K562 (cell line): ENCODE results near the gene HSPA5. TPM values are rescaled to one million over a fixed set of nuclear protein-coding genes. Genes with fewer than 3 reads are reported as not detected.

ENCODE experiments used
- CHD4 ChIP-seq: fragments of 200-600 bp; sonication (generic); IDR thresholded peaks from 3 replicates; pipeline ENCODE4 v1.6.1; 2012; ENCODE audit warnings: low read depth, mild to moderate bottlenecking, mixed read lengths, low read length, inconsistent platforms; ENCODE audit not compliant: insufficient read depth, insufficient replicate concordance, poor library complexity, severe bottlenecking
- DDX20 ChIP-seq: fragments of 450-650 bp; IDR thresholded peaks from 2 replicates; pipeline ENCODE4 v1.6.1; 2016; ENCODE audit warnings: missing genetic modification characterization, low read depth, mild to moderate bottlenecking, missing compliant biosample characterization, moderate library complexity
- EP300 ChIP-seq: IDR thresholded peaks from 2 replicates; pipeline ENCODE4 v1.6.1; 2012; ENCODE audit warnings: low read length, improper control_type of control experiment
- FOXP1 ChIP-seq: sonication (generic); formaldehyde crosslinking; IDR thresholded peaks from 2 replicates; pipeline ENCODE4 v1.8.0; 2022; ENCODE audit warnings: mild to moderate bottlenecking, missing genetic modification reagents
- GTF2E2 ChIP-seq: fragments of 200-800 bp; sonication (Bioruptor generic); IDR thresholded peaks from 2 replicates; pipeline ENCODE4 v1.6.1; 2016; ENCODE audit warnings: missing genetic modification characterization, missing compliant biosample characterization
- GTF2F1 ChIP-seq: IDR thresholded peaks from 2 replicates; pipeline ENCODE4 v1.6.1; 2011; ENCODE audit warnings: low read depth, low read length, improper control_type of control experiment
- KHSRP ChIP-seq: fragments of 450-650 bp; IDR thresholded peaks from 2 replicates; pipeline ENCODE4 v1.6.1; 2017
- MEF2A ChIP-seq: IDR thresholded peaks from 2 replicates; pipeline ENCODE4 v1.6.1; 2011; ENCODE audit warnings: low read depth, mild to moderate bottlenecking, low read length, moderate library complexity; ENCODE audit not compliant: control insufficient read depth
- MYNN ChIP-seq, 2 experiments: sonication (generic); formaldehyde crosslinking in 1 of 2; IDR thresholded peaks; 2 replicates each; pipeline versions ENCODE4 v1.5.0 to v1.6.1; 2016 to 2020; ENCODE audit warnings: antibody characterized with exemption in 1 of 2, missing genetic modification reagents in 1 of 2
- NCOA4 ChIP-seq: fragments of 450-650 bp; IDR thresholded peaks from 2 replicates; pipeline ENCODE4 v1.6.1; 2018; ENCODE audit warnings: mild to moderate bottlenecking; ENCODE audit not compliant: partially characterized antibody
- NCOR1 ChIP-seq: fragments of 450-650 bp; IDR thresholded peaks from 2 replicates; pipeline ENCODE4 v1.6.1; 2016; ENCODE audit warnings: mild to moderate bottlenecking, moderate library complexity
- NEUROD1 ChIP-seq: fragments of 150-350 bp; IDR thresholded peaks from 2 replicates; pipeline ENCODE4 v1.6.1; 2014; ENCODE audit warnings: borderline replicate concordance, low read length, low read depth; ENCODE audit not compliant: partially characterized antibody
- NR2C1 ChIP-seq, 2 experiments: fragments of 450-650 bp; IDR thresholded peaks; 2 replicates each; pipeline ENCODE4 v1.6.1; 2017; ENCODE audit warnings: mild to moderate bottlenecking in 2 of 2, antibody characterized with exemption in 1 of 2, inconsistent platforms in 1 of 2, missing compliant biosample characterization in 1 of 2, missing genetic modification characterization in 1 of 2
- PTTG1 ChIP-seq: fragments of 450-650 bp; IDR thresholded peaks from 2 replicates; pipeline ENCODE4 v1.6.1; 2016; ENCODE audit warnings: low read depth, mild to moderate bottlenecking, missing genetic modification characterization, missing compliant biosample characterization
- SAP30 ChIP-seq: fragments of 200-600 bp; sonication (generic); IDR thresholded peaks from 2 replicates; pipeline ENCODE4 v1.6.1; 2012; ENCODE audit warnings: borderline replicate concordance, low read depth, mild to moderate bottlenecking, moderate library complexity, low read length, control low read depth, inconsistent platforms; ENCODE audit not compliant: insufficient read depth, poor library complexity, severe bottlenecking
- SETDB1 ChIP-seq: IDR thresholded peaks from one replicate; pipeline ENCODE4 v1.6.1; 2012; ENCODE audit warnings: low read length, control low read depth, inconsistent platforms
- SIN3B ChIP-seq: fragments of 450-650 bp; IDR thresholded peaks from 2 replicates; pipeline ENCODE4 v1.6.1; 2017; ENCODE audit warnings: low read depth, mild to moderate bottlenecking, moderate library complexity
- SMARCC2 ChIP-seq: fragments of 450-650 bp; IDR thresholded peaks from 2 replicates; pipeline ENCODE4 v1.6.1; 2017; ENCODE audit warnings: antibody characterized with exemption, moderate library complexity, mild to moderate bottlenecking, low read depth
- TBL1XR1 ChIP-seq, 2 experiments: IDR thresholded peaks; 2 replicates each; pipeline ENCODE4 v1.6.1; 2012; ENCODE audit warnings: improper control_type of control experiment in 2 of 2, low read length in 2 of 2, mild to moderate bottlenecking in 1 of 2
- TRIM28 ChIP-seq: fragments of 450-650 bp; IDR thresholded peaks from 2 replicates; pipeline ENCODE4 v1.6.1; 2017
- ZFX ChIP-seq: sonication (generic); formaldehyde crosslinking; IDR thresholded peaks from 2 replicates; pipeline ENCODE4 v1.8.0; 2022; ENCODE audit warnings: mild to moderate bottlenecking, missing genetic modification reagents, moderate library complexity
- ZNF347 ChIP-seq: fragments of 450-650 bp; formaldehyde crosslinking; IDR thresholded peaks from 2 replicates; pipeline ENCODE4 v1.4.0; 2020; ENCODE audit warnings: low read depth, mild to moderate bottlenecking, moderate library complexity
- ZNF764 ChIP-seq: fragments of 250-450 bp; sonication (Bioruptor Pico); IDR thresholded peaks from 2 replicates; pipeline ENCODE4 v1.4.0; 2020; ENCODE audit warnings: low read depth, mild to moderate bottlenecking, moderate library complexity
- polyA plus RNA-seq, 8 experiments: library from polyadenylated mRNA; depleted of rRNA in 4 of 8; stranded (reverse) in 5 of 8; unstranded in 3 of 8; fragments of >200 nt; fragmentation: Nextera tagmentation in 2 of 8; fragmentation: Illumina TruSeq in 1 of 8; extraction: Ambion mirVana in 2 of 8; extraction: Trizol in 1 of 8; gene quantifications; 2 replicates each; pipeline versions ENCODE4 v1.2.1 to v1.2.3, GENCODE V29; 2011 to 2014; ENCODE audit warnings: inconsistent platforms in 1 of 8, missing spikeins in 1 of 8
- total RNA-seq, 7 experiments: library from RNA; depleted of rRNA in 6 of 7; stranded (reverse); fragments of >200 nt in 6 of 7; fragmentation: Illumina TruSeq in 2 of 7; extraction: Trizol in 2 of 7; gene quantifications; 2 replicates each; pipeline versions ENCODE4 v1.2.1 to v1.2.3, GENCODE V29; 2011 to 2021; ENCODE audit warnings: low replicate concordance in 1 of 7
- TF ChIP-seq, protein P1 (sequence below): fragments of 450-650 bp; formaldehyde crosslinking; conservative IDR thresholded peaks from 2 replicates; pipeline ENCODE4 v1.4.0; 2022; ENCODE audit warnings: mild to moderate bottlenecking, missing genetic modification characterization
- TF ChIP-seq, protein P2 (sequence below): fragments of 450-650 bp; IDR thresholded peaks from 2 replicates; pipeline ENCODE4 v1.6.1; 2016; ENCODE audit warnings: low read depth, mild to moderate bottlenecking, moderate library complexity
- TF ChIP-seq, protein P3 (sequence below): sonication (generic); formaldehyde crosslinking; IDR thresholded peaks from 2 replicates; pipeline ENCODE4 v1.8.0; 2022; ENCODE audit warnings: missing genetic modification reagents, mild to moderate bottlenecking, borderline replicate concordance
- TF ChIP-seq, protein P4 (sequence below): sonication (generic); formaldehyde crosslinking; IDR thresholded peaks from 2 replicates; pipeline ENCODE4 v1.8.0; 2022; ENCODE audit warnings: mild to moderate bottlenecking, missing genetic modification reagents

The HSPA5 gene
- total and polyA plus RNA-seq, 9 of the 15 experiments (the other 6 are each of a cell fraction or from before 2014, with no cell fraction given), result 48.0 to 265 (median 113) TPM

DNA sequence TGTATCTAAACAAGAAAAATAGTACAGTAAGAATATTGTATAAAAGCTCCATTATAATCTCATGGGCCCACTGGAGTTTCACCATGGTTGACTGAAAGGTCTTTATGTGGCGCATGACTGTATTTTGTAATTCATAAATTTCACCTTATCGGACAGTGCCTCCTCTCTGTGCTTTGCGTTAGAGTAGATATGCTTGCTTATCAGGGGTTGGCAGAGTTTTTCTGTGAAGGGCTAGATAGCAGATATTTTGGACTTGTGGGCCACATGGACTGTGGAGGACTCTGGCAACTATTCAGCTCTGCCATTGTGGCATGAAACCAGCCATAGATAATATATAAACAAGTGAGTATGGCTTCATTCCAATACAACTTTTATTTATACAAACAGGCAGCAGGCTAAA, 43.7 kb upstream of the HSPA5 start (continued):
- TF ChIP-seq, protein P1, sequence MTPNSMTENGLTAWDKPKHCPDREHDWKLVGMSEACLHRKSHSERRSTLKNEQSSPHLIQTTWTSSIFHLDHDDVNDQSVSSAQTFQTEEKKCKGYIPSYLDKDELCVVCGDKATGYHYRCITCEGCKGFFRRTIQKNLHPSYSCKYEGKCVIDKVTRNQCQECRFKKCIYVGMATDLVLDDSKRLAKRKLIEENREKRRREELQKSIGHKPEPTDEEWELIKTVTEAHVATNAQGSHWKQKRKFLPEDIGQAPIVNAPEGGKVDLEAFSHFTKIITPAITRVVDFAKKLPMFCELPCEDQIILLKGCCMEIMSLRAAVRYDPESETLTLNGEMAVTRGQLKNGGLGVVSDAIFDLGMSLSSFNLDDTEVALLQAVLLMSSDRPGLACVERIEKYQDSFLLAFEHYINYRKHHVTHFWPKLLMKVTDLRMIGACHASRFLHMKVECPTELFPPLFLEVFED, result peak; percentile 87
- TF ChIP-seq GTF2E2 (tag) (no peak; the same call in 1 of the 2 replicates), ZNF347 (no peak), SAP30 (no peak), NEUROD1 (peak; percentile 94), TRIM28 (peak; percentile 8; the same call in 1 of the 2 replicates), GTF2F1 (no peak), KHSRP (peak; percentile 97), NCOA4 (peak; percentile 96), SIN3B (no peak), TBL1XR1 (IDR thresholded peaks at IDR 0.05; ENCODE audit: low read length in 2 of 2) (peak; percentile 85 to 99; a peak in 3 of 4 replicates), SMARCC2 (peak; percentile 100), ZFX (CRISPR knock-in tag) (peak; percentile 35; the same call in 1 of the 2 replicates), MYNN (IDR thresholded peaks at IDR 0.05) (peak; percentile 94), MYNN (CRISPR knock-in tag; IDR thresholded peaks at IDR 0.05) (no peak), NCOR1 (peak; percentile 100), NR2C1 (IDR thresholded peaks at IDR 0.05) (no peak), NR2C1 (tag; IDR thresholded peaks at IDR 0.05) (peak; percentile 80), SETDB1 (no peak), ZNF764 (CRISPR knock-in tag) (no peak), PTTG1 (tag) (no peak), MEF2A (peak; percentile 88), EP300 (peak; percentile 100), FOXP1 (CRISPR knock-in tag) (peak; percentile 73), DDX20 (tag) (peak; percentile 79; the same call in 1 of the 2 replicates), CHD4 (no peak)
- TF ChIP-seq, protein P2, sequence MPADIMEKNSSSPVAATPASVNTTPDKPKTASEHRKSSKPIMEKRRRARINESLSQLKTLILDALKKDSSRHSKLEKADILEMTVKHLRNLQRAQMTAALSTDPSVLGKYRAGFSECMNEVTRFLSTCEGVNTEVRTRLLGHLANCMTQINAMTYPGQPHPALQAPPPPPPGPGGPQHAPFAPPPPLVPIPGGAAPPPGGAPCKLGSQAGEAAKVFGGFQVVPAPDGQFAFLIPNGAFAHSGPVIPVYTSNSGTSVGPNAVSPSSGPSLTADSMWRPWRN, result peak; percentile 95
- TF ChIP-seq, protein P3, sequence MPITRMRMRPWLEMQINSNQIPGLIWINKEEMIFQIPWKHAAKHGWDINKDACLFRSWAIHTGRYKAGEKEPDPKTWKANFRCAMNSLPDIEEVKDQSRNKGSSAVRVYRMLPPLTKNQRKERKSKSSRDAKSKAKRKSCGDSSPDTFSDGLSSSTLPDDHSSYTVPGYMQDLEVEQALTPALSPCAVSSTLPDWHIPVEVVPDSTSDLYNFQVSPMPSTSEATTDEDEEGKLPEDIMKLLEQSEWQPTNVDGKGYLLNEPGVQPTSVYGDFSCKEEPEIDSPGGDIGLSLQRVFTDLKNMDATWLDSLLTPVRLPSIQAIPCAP, result no peak
- TF ChIP-seq, protein P4, sequence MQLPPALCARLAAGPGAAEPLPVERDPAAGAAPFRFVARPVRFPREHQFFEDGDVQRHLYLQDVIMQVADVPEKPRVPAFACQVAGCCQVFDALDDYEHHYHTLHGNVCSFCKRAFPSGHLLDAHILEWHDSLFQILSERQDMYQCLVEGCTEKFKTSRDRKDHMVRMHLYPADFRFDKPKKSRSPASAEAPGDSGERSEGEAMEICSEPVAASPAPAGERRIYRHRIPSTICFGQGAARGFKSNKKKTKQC, result no peak
